GM18861 (cell line): ENCODE measurements around the gene PLA2G2D.

Experiments used
- ATAC-seq: cut with Tn5 transposase; IDR thresholded peaks from one replicate; pipeline ENCODE4 v1.9.1; 2021; ENCODE audit not compliant: unreplicated experiment

The PLA2G2D gene, protein sequence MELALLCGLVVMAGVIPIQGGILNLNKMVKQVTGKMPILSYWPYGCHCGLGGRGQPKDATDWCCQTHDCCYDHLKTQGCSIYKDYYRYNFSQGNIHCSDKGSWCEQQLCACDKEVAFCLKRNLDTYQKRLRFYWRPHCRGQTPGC

DNA sequence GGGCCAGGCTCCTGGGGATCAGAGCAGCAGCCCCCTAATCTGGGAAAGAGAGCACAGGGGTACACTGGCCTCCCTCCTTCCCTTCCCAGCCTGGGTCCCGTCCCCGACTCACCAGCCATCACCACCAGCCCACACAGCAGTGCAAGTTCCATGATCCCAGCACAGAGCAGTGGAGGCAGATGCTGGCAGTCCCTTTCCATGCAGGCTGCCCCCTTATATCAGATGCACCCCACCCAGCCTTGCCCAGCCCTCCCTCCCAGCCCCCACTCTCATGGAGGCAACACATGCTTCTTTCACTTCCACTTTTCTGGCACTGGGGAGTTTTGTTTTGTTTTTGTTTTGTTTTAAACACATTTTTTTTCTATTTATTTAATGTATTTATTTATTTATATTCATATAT lies at the start of gene PLA2G2D:
TSS of gene PLA2G2D (minus strand) at position 190 of the 400 bp plus-strand sequence. CDS start at position 152, 38 bp downstream.
- no peak for ATAC-seq

DNA sequence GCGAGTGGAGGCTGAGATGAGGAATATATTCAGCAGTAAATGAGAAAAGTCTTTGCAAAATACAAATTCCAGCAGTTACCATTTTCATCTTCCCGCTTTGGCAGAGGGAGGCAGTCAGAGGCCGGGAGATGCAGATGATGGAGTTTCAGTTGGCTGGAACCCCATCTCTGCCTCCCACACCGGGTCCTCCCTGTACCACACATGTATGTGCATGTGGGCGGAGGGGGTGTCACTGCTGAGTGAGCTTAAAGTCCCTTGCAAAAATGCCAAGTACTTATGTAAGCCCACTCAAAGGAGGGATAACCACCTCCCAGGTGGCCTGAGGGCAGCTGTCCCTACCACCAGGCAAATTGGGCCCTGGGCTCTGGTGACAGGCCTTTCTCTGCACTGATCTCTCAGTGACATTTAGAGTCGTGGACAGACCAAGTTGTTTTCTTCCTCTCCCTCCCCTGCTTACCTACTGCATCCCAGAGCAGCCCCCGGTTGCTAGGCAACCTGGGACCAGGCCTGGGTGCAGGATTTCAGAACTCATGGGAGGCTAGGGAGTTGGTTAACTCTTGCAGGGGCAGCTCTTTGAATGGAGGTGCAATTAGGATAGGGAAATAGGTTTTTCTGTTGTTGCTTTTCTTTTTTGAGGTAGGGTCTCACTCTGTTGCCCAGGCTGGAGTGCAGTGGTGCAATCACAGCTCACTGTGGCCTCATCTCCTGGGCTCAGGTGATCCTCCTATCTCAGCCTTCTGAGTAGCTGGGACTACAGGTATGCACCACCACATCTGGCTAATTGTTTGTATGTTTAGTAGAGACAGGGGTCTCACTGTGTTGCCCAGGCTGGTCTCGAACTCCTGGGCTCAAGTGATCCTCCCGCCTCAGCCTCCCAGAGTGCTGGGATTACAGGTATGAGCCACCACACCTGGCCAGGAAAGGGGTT lies 49.5 kb upstream of the PLA2G2D start:
- no peak for ATAC-seq

DNA sequence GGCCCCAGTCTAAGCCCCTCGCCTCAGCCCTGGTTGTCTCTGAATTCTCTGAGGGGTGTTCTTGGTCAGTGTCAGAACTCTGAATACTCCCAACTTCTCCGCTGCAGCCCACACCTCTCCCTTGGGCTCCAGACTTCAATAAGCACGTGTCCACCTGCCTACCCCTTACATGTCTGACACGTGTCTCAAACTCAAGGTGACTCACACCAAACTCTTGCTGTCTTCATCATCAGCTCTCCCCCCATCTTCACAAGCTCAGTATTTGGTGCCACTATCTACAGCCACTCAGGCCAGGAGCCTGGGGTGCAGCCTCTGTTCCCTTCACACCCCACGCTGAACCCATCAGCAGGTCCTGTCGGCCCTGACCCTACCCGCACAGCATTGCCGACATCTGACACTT lies 47.8 kb upstream of the PLA2G2D start:
- no peak for ATAC-seq

DNA sequence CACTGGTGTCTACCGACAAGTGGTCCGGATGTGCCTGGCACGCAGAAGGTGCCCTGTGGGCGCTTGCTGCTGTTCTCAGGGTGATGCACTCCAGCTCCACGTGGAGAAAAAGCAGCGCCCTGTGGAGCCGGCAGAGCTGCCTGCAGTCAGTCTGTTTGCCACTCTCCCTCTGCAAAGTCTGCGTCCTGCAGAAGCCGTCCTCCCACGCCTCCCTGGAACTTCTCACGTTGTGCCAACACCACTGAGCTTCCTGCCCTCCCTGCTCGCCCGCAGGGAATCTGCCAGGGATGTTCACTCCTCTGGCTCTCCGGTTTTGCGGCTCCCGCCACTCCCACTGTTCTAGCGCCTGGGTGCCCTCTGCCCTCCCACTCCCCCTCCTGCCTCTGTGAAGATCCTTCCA lies 46.7 kb upstream of the PLA2G2D start:
- no peak for ATAC-seq

DNA sequence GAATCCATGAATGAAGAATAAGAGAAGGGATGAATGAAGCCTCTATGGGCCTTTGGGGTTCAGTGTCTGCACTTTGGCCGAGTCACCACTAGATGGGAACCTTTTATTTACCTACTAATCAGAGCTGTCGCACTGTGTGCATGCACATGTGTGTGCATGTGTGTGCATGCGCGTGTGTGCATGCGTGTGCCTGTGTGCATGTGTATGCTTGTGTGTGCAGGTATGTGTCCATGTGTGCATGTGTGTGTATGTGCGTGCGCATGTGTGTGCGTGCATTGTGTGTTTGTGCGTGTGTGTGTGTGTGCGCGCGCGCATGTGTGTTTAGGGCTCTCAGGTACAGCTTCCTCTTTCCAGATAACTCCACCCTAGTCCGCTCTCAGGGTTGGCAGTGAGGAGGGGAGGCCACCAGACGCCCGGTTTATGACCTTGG lies 46.2 kb upstream of the PLA2G2D start:
- ATAC-seq = no peak

DNA sequence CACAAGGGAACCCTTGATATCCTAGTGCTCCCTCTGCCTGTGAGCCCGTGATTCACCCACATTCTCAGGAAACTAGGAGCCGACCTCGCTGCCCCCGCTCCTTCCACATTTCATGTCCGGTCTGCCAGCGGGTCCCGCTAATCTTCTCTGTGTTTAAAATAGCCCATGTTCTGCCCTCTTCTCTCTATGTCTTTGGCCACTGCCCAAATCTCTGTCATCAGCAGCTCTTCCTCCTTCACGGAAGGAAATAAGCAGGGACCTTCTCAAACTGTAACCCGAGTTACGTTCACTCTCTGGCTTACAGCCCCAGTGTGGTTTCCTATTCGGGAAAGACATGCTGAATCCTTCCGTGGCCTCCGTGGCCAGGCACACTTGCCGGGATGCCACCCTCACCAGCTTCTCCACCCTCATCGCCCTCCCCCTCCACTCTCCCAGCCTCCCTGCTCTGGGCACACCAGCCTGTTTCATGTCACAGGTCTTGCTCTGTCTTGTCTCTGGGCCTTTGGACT lies 45.4 kb upstream of the PLA2G2D start:
- ATAC-seq = no peak

DNA sequence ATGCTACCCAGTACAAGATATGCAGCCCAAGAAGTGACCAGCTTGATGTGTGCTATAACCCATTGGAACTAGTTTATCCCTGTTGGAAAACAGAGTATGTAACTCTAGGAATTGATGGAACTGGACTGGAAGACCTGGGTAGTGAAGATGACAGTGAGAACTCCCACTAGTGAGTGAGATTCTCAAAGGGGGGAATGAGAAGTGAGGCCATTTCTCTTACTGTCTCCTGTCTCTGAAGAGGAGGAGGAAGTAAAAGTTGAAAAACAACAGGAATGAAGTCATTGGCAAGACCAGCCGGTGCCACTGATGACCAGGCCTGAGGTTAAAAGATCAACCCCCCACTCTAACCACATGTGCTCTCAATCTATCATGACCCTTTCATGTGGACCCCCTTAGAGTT lies 40.7 kb upstream of the PLA2G2D start:
- no peak for ATAC-seq

DNA sequence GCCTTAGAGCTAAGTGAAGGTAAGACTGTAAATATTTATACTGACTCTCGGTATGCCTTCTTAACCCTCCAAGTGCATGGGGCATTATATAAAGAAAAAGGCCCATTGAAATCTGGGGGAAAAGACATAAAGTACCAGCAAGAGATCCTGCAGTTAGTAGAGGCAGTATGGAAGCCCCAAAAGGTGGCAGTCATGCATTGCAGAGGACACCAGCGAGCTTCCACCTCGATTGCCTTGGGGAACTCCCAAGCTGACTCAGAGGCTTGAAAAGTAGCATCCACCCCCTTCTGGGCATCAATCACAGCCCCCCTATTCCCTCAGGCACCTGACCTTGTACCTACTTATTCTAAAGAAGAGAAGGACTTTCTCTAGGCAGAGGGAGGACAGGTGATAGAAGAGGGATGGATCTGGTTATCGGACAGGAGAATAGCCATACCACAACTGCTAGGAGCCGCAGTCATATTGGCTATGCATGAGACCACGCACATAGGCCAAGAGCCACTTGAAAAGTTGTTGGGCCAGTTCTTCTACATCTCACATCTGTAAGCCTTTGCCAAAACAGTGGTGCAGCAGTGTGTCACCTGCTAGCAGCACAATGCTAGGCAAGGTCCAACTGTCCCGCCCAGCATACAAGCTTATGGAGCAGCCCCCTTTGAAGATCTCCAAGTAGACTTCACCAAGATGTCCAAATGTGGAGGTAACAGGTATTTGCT lies 39.2 kb upstream of the PLA2G2D start:
- no peak for ATAC-seq

DNA sequence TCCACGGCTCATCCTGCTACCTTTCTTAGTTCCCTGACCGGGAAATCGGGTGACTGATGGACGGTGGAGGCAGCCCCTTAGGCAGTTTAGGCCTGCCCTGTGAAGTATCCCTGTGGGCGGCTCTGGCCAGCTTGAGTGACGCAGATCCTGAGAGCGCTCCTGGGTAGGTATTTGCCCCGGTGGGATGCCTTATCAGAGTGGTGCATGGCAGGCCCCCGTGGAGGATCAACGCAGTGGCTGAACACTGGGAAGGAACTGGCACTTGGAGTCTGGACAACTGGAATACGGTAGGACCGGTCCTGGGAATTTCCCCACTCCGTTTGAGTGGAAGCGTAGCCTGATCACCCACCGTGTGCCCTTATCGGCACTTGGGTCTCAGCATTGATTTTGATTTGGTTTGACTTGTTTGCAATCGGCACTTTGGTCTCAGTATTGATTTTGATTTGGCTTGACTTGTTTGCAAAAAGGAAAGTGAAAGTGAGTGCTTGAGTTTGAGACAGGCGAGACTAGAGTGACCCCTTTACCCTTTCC lies 35.0 kb upstream of the PLA2G2D start:
- no peak for ATAC-seq

DNA sequence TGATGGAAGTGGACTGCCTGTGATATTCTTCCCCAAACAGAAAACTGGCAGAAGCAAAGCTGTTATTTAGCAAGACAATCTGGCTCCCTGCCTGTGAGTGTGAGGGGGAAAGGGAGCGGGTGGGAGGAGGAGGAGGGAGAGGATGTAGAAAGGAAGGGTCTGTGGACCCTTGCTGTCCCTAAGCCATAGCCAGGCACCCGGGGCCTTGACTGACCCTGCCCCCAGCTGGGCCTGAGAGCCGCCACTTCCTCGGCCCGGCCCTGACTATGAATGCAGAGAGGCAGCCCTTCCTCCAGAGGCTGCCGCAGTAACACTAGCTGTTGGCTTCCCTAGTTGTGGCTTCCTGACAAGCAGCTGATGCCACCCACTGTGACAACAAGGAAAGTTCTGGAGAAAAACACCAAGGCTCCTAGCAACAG lies 33.7 kb upstream of the PLA2G2D start:
- no peak for ATAC-seq

DNA sequence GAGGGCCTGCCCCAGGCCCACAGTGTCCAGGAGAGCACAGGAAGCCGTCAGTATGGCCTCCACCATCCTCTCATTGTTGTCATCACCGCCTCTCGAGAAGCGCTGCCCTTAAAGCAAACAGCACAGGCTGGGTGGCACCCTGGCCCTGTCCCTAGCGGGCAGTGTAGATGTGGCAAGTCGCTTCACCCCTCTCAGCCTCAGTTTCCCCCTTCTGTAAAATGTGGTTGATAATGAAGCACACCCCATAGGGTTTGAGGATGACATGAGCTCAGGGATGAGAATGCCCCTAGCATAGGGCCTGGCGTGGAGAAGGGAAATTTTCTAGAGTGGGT lies 33.2 kb upstream of the PLA2G2D start:
- no peak for ATAC-seq

DNA sequence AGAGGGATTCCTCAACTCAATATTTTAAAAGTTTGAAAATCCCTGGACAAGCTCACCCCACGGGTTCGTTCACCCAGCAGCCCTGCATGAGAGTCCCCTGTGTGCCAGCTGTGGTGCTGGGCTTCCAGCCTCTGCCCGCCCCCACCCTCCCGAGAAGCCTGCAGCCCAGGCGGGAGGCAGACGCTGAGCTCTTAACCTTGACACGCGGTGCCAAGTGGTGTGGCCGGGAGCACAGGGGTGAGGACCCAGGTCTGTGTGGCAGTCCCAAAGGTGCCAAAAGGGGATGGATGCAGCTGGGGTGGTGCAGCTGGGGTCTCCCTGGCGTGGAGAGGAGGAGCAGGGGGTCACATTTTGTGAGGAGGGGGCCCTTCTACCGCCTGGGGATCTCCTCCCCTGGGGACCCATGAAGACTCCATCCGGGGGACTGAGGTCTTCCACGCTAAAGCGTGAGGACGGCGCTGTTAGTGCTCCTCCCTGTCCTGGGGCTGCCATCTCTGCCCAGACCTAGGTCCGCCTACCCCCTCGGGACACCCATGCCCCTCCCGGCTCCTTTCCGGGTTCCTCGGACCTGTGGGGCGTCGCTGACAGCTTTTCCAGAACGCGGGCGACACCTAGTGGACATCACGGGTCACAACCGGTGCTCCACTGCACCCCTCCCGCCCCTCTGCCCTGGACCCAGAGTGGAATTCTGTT lies 32.7 kb upstream of the PLA2G2D start:
- no peak for ATAC-seq

DNA sequence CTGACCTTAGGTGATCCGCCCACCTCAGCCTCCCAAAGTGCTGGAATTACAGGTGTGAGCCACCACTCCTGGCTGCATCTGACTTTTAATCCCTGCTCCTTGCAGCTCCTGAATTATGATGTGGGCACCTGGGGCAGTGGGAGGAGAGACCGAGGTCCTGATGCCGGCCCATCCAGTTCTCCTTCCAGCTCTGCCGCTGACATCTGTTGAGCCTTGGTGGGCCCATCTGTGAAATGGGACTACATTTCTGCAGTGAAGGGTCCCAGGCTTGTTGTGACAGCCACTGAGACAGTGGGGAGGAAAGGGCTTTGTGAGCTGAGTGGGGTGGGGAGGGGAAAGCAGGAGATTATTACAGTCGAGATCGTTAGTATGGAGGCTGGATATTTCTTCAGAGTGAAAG lies 31.6 kb upstream of the PLA2G2D start:
- no peak for ATAC-seq

DNA sequence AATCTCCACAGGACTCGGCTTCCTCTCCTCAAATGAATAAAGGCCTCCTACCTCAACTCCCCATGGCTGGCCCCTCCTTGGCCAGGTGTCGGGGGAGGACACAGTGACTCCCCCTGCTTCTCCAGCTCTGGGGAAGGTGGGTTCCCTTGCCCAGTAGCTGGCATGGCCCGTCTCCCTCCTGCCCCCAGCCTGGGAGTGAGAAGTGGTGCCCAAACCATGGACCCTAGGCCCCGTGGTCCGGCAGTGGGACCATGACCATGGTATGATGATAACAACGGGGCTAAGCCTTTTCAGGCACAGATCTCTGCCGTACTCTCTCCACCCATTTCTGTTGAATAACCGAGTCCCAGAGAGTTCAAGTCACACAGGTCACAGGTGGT lies 31.0 kb upstream of the PLA2G2D start:
- no peak for ATAC-seq

DNA sequence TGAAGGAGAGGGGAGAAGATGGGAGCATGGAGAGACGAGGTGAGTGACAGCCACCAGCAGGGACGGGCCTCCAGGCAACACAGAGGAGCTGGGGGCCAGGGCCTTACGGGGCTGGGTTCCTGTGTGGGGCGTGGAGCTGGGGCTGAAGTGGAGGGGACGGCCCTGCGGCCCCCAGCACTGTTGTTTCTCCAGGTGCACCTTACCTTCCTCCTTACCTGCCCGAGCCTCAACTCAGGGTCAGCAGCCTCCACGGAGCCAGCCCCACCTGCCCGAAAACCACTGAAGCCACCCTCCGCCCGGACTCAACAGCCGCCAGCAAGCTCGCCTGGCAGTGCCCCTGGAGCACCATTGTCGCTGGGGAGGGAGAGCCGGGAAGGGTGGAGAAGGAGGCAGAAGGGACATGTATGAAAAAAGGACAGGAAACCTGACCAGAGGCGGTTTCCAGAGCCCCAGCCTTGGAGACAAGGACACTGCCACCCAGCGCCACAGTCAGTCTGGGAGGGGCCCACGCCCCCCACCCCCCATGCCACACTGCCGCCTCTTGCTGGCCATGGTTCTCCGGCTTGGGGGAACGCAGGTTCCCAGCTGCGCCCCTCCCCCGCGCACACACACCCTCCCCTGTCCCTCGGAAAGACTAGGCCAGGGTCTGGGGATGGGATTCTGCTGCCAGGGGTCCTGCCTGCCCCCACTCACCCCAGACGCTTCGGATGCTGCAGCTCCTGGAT lies 30.4 kb upstream of the PLA2G2D start:
- no peak for ATAC-seq

DNA sequence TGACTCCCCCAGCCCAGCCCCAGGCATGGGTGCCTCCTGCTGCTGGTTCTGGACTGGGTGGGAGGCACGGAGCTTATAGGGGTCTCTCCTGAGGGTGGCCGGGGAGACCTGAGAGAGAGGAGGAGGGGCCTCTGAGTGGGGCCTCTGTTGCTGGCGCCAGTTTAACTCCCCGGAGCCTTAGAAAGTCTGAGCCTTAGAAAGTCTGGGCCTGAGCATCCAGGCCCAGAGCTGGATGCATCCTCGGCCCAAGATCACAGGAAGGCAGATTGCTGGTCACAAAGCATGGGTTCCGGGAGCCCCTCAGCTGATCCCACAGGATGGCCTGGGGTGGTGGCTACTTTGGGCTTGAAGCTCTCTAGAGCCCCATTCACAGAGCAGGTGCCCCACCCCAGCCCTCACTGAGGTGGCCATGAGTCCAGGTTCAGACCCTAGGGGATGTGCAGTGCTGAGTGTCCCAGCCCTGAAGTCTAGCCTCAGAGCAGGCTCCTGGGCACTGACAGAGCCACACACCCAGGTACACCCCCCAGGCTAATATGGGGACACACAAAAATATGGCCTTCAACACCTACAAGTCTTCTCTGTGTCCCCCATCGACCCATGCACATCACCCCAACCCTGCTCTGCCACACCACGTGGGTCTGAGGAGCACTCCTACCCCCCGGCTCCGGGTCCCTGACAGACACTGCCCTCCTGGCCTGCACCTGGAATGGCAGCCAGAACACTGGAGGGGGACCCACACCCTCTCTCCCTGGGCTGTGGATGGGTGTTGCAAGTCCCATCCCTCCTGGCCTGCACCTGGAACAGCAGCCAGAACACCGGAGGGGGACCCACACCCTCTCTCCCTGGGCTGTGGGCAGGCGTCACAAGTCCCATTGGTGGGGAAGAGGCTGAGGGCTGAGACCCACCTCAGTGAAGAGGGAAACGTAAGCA lies 29.5 kb upstream of the PLA2G2D start:
- ATAC-seq = no peak

DNA sequence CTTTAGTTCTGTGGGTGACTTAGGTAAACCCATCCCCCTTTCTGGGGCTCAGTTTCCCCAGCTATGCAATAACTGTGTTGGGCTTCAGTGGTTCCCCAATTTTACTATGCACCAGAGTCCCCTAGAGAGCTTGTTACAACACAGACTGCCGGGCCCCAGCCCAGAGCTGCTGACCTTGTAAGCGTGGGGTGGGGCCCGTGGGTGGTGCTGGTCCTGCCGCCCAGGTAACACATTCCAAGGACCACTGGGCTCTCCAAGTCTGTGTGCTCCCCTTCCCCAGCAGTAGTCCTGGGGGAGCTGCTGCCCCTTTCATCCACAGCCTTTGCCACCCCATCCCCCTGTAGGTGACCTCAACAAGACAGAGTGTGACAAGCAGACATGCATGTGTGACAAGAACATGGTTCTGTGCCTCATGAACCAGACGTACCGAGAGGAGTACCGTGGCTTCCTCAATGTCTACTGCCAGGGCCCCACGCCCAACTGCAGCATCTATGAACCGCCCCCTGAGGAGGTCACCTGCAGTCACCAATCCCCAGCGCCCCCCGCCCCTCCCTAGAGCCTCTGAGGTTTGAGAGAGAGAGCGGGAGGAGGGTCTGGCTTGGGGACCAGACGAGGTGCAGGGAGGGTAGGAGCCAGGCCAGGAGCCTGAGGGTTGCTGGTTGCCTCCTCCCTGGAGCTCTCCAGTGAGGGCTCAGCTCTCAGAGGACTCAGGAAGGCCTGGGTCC lies 28.7 kb upstream of the PLA2G2D start:
- no peak for ATAC-seq

DNA sequence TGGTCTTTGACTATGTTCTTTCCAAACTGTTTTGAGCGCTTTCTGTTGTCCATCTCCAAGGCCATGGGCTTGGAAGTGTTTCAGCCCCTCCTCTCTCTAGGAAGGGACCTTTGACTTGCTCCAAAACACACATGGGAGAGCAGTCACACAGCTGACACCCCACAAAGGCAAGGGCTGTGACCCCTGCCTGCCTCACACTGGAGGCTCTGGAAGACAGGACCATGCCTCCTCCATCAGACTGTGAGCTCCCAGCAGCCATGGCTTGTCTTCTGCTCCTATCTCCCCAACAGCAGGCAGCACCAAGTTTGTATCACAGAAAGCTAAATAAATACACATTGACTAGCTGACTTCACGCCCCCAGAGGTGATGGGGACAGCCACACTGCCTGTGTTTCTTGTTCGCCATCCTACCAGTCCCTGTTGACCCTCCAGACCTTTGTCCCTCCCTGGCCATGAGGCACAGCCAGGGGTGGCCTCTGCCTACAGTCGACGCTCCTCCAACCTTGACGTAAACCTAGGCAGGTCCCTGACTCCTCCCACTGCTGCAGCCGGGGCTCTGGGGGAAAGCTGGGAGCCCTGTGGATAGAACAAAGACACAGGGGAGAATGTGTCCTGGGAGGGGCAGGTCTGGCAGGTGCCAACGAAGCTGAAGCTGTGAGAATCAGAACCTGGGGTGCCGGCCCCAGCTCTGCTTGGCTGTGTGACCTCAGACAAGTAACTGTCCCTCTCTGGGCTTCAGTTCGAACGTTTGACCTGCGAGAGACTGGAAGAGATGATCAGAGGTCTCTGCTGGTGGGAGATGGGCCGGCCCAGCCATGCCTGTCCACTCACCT lies 24.6 kb upstream of the PLA2G2D start:
- no peak for ATAC-seq
